ENCODE data around the gene PRKACA. TPM values are rescaled to one million over a fixed set of nuclear protein-coding genes. Genes with fewer than 3 reads are reported as not detected.

Gene PRKACA
- polyA plus RNA-seq, 2 of the 4 experiments (the other 2 are of a cell fraction), result 10.0 to 40.9 TPM

DNA sequence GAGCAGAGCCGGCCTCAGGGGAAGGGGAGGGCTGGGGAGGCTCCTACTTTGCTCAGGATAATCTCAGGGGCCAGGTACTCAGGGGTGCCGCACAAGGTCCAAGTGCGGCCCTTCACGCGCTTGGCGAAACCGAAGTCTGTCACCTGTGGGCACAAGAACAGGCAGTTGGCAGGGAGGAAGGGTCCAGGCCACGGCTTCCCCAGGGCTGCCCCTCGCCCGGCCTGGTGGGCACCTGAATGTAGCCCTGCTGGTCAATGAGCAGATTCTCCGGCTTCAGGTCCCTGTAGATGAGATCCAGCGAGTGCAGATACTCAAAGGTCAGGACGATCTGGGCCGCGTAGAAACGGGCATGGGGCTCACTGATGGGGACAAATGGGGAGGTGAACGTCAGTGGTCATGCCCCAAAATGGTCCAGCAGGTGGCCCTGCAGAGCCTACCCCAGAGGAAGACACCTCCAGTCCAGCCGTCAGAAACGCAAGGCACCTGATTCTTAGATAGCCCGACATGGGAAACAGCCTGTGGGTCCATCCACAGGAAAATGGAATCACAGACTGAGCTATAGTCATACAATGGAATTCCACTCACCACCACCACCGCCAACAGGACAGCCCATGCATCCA is 19.9 kb downstream of the PRKACA start:
- ATAC-seq, result peak in 1 of 2 experiments; percentile 51; a peak in 2 of 6 replicates
- no peak for DNase-seq (ENCODE audit: low read depth in 1 of 2, low spot score in 1 of 2)
- Histone ChIP-seq H3K27ac (no peak overlapping the region), H3K4me3 (no peak overlapping the region), H3K9me3 (peaks cover 11% of the 10 kb centered on the region), H3K4me2 (no peak overlapping the region), H3K4me1 (no peaks in the 10 kb centered on the region)
- CTCF ChIA-PET, result no interaction called here
- no peak for FAIRE-seq
- TF ChIP-seq CBX8 (IDR thresholded peaks at IDR 0.05) (no peak), SREBF2 (IDR thresholded peaks at IDR 0.05) (no peak), CHD4 (IDR thresholded peaks at IDR 0.05; ENCODE audit: borderline replicate concordance) (no peak), ESRRA (IDR thresholded peaks at IDR 0.05; ENCODE audit: borderline replicate concordance, low read length) (no peak), RAD21 (conservative IDR thresholded peaks at IDR 0.05 in 1 of 2, IDR thresholded peaks at IDR 0.05 in 1 of 2) (peak in 1 of 2 experiments; percentile 10; a peak in 1 of 5 replicates)
- TF ChIP-seq, protein P1, sequence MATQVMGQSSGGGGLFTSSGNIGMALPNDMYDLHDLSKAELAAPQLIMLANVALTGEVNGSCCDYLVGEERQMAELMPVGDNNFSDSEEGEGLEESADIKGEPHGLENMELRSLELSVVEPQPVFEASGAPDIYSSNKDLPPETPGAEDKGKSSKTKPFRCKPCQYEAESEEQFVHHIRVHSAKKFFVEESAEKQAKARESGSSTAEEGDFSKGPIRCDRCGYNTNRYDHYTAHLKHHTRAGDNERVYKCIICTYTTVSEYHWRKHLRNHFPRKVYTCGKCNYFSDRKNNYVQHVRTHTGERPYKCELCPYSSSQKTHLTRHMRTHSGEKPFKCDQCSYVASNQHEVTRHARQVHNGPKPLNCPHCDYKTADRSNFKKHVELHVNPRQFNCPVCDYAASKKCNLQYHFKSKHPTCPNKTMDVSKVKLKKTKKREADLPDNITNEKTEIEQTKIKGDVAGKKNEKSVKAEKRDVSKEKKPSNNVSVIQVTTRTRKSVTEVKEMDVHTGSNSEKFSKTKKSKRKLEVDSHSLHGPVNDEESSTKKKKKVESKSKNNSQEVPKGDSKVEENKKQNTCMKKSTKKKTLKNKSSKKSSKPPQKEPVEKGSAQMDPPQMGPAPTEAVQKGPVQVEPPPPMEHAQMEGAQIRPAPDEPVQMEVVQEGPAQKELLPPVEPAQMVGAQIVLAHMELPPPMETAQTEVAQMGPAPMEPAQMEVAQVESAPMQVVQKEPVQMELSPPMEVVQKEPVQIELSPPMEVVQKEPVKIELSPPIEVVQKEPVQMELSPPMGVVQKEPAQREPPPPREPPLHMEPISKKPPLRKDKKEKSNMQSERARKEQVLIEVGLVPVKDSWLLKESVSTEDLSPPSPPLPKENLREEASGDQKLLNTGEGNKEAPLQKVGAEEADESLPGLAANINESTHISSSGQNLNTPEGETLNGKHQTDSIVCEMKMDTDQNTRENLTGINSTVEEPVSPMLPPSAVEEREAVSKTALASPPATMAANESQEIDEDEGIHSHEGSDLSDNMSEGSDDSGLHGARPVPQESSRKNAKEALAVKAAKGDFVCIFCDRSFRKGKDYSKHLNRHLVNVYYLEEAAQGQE (IDR thresholded peaks at IDR 0.05), result no peak
- POLR2A ChIA-PET, result no interaction called here
- WGBS (ENCODE audit: missing lambda C conversion rate), result 86% methylated on average over 19 of the region's 21 CpGs

GRCh38 chr19:14096272-14096992 is 21.1 kb downstream of the PRKACA start:
- 0 out of 3 replicates have a peak, but pooled peaks cover 4% of the 10 kb centered on the region for H3K4me1 ChIP-seq
- TF ChIP-seq ESRRA (IDR thresholded peaks at IDR 0.05; ENCODE audit: borderline replicate concordance, low read length), result no peak
- TF ChIP-seq RAD21 (conservative IDR thresholded peaks at IDR 0.05 in 1 of 2, IDR thresholded peaks at IDR 0.05 in 1 of 2), result 0 out of 5 replicates have a peak, but pooled peaks of 1 of the 2 experiments have one; percentile 23
- peaks cover 11% of the 10 kb centered on the region for H3K9me3 ChIP-seq
- FAIRE-seq (no peak), DNase-seq (ENCODE audit: low read depth in 1 of 2, low spot score in 1 of 2) (no peak), ATAC-seq (peak; percentile 51 to 70; a peak in 3 of 6 replicates)
- ChIA-PET CTCF (interaction anchor here (0.6 to 3.9 kb wide), 9 partner anchors 9 to 898 kb away, joined by 3 to 25 read pairs (median 3); no protein-coding TSS in a partner anchor), POLR2A (no interaction called here)
- 92% methylated on average over 10 of the region's 11 CpGs for WGBS (ENCODE audit: missing lambda C conversion rate)
- H3K27ac ChIP-seq, result no peak overlapping the region
- H3K4me2 ChIP-seq, result no peak overlapping the region
- H3K4me3 ChIP-seq, result no peak overlapping the region

GRCh38 chr19:14094854-14095253 is 22.7 kb downstream of the PRKACA start:
- no peak overlapping the region for H3K4me3 ChIP-seq

More at GRCh38 chr19:14094854-14095253, 22.7 kb downstream of the PRKACA start:
- FAIRE-seq (no peak), ATAC-seq (no peak), DNase-seq (ENCODE audit: low read depth in 1 of 2, low spot score in 1 of 2) (no peak)
- CTCF ChIA-PET, result interaction anchor here (2.0 to 3.9 kb wide), 3 partner anchors 19 to 42 kb away, joined by 8 to 25 read pairs (median 8); partner anchors contain the start of gene ASF1B
- Histone ChIP-seq H3K9me3 (peaks cover 11% of the 10 kb centered on the region), H3K4me2 (no peak overlapping the region), H3K4me1 (0 out of 3 replicates have a peak, but pooled peaks cover 4% of the 10 kb centered on the region), H3K27ac (no peak overlapping the region)
- POLR2A ChIA-PET, result no interaction called here
- peak; percentile 38 for TF ChIP-seq ZFP36 (IDR thresholded peaks at IDR 0.05; ENCODE audit: borderline replicate concordance, partially characterized antibody)
- TF ChIP-seq, protein P1 (IDR thresholded peaks at IDR 0.05), result no peak
- 94% methylated on average over 7 of the region's 7 CpGs for WGBS (ENCODE audit: missing lambda C conversion rate)

Data from A549 (cell line).